Activated gamma-delta T cell (primary cell): ENCODE results near the gene LYSMD1.
"Not testable (repeated sequence)": the region's sequence is repeated elsewhere in the genome, so short reads cannot be mapped to it uniquely, and the experiment has no call there.

Experiments used
- DNase-seq: peaks from one replicate; lab custom pipeline; 2025; lab: John Stamatoyannopoulos, UW
- total RNA-seq, 2 donors: gene quantifications; one replicate each; lab custom pipeline; 2026; lab: John Stamatoyannopoulos, UW

The LYSMD1 gene, protein sequence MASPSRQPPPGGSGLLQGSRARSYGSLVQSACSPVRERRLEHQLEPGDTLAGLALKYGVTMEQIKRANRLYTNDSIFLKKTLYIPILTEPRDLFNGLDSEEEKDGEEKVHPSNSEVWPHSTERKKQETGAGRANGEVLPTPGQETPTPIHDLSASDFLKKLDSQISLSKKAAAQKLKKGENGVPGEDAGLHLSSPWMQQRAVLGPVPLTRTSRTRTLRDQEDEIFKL
- total RNA-seq = 3.3 to 4.3 reads per million in 2 donors

GRCh38 chr1:151165738-151166504 lies at the start of gene LYSMD1, which contains the start of gene SCNM1:
TSS of gene LYSMD1 (minus strand) at chr1:151165902. CDS start at chr1:151165258, 644 bp downstream.
TSS of gene SCNM1 (plus strand) at chr1:151166144. CDS start at chr1:151166153, 9 bp downstream.
- peak; percentile 59 for DNase-seq

DNA sequence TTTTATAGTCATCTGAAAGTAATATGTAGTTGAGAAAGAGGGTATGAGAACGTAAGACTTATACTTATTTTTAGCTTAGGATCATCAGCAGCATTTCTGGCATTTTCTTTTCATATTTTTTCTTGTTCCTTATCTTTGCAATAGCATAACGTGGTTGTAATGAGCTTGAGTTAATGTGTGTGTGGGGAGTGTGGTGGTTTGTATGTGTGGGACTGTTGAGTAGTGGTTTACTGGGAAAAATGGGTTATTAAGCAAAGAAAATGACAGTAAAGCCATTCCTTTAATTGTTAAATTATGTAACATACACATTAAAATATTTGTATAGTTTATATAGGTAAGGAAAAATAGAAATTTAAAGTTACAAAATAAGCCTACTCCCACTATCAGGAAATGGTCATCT lies 47.9 kb upstream of the LYSMD1 start:
- DNase-seq = no peak

DNA sequence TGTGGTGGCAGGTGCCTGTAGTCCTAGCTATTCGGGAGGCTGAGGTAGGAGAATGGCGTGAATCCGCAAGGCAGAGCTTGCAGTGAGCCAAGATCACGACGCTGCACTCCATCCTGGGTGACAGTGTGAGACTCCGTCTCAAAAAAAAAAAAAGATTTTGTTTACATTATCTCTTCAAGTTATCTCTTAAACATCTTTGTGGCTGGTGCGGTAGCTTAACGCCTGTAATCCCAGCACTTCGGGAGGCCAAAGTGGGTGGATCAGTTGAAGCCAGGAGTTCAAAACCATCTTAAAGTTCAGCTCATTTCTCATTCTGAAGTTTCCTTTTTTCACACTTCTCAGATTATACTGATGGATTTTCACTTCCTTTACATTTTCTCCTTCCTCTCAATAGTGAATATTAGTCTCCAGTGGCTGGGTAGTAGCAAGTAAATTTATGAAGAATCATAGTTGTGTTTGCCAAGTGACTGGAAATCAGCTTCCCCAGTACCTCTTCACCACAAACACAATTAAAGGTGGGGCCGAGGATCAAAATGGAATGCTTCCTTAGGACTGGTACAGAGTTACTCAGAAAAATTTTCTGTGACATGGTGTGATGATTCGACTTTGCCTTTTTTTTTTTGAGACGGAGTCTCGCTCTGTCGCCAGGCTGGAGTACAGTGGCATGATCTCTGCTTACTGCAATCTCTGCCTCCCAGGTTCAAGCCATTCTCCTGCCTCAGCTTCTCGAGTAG lies 46.4 kb upstream of the LYSMD1 start:
- no peak for DNase-seq

DNA sequence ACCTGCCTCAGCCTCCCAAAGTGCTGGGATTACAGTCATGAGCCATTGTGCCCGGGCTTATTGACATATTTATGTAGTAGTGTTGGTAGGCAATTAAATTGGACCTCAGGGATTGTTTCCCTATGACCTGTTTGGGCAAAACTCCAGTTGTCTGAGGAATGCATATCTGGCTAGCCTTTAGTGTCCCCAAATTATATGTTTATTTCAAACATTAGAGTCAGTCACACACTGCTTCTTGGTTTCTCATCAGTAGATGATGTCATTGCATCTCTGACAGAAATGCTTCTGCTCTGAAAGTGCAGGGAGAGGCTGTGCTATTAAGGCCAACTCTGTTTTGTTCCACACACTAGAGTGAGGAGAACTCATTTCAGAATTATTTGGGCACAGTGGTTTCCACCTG lies 45.1 kb upstream of the LYSMD1 start:
- DNase-seq = no peak

DNA sequence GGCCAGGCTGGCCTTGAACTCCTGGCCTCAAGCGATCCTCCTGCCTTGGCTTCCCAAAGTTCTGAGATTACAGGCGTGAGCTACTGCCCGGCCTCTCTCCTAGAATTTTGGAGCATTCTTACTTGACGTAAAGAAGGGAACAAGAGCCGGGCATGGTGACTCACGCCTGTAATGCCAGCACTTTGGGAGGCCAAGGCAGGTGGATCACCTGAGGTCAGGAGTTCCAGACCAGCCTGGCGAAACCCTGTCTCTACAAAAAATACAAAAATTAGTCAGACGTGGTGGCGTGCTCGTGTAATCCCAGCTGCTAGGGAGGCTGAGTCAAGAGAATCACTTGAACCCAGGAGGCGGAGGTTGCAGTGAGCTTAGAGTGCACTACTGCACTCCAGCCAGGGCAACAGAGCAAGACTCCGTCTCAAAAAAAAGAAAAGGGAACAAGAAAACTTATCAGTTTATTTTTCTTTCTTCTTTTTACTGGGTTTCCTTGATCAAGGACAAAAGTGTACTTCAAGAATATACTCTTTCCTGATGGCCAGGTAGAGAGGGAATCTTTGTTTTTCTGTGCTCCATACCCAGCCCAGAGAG lies 39.8 kb upstream of the LYSMD1 start:
- DNase-seq = not testable (repeated sequence)

DNA sequence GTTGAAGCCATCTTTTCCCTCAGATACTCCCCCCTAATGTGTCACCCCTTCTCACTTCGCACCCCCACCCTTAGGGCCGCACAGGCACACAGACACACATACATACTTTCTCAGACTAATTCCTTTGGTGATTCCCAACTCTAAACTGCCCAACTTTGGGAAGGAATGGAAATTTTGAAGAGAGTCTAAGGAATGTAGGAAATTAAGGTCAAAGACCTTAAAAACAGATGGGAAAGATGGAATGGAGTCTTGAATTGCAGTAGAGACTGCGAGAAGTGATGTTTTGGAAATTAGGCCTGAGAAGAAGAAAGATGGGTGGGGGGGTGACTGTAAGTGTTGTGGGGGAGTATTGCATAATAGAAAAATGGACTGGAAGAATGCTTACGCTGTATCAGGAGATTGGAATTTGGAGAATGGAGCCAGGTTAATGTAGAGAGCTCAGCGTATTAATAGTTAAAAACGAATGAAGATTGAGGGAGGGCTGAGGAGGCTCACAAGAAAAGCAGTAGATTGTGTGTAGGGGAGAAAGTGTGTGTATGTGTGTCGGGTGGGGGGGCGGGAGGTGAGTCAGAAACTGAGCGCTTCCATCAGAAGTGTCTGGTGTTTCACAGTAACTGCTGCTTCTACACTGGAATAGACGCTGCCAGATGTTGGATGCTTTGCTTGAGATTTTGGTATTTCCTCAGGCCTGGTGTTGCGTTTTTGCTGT lies 34.3 kb upstream of the LYSMD1 start:
- DNase-seq = no peak

- DNase-seq = peak; percentile 93
These were observed 32.8 kb upstream of the LYSMD1 start, which contains the start of gene PIP5K1A for GRCh38 chr1:151198254-151199127. TSS of gene PIP5K1A (plus strand) at chr1:151198552. CDS start at chr1:151198997, 445 bp downstream.

DNA sequence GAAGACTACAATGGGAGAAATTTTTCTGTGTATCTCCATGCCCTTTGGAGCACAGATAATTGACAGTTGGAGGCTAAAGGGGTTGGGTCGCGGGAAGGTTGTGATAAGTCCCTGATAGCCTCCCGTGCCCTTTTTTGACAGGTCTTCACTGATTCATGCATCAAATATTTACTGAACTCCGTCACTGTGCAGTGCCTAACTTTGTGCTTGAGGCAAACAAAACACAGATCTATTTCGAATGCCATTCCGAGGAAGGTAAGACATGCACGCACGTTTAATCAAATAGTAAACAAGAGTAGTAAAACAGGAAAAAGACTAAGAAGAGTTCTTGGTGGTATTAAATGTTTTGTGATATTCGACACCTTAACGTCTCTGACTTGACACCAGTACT lies 32.2 kb upstream of the LYSMD1 start:
- DNase-seq = no peak

- DNase-seq = no peak
These were observed 30.6 kb upstream of the LYSMD1 start for GRCh38 chr1:151196292-151196800.

DNA sequence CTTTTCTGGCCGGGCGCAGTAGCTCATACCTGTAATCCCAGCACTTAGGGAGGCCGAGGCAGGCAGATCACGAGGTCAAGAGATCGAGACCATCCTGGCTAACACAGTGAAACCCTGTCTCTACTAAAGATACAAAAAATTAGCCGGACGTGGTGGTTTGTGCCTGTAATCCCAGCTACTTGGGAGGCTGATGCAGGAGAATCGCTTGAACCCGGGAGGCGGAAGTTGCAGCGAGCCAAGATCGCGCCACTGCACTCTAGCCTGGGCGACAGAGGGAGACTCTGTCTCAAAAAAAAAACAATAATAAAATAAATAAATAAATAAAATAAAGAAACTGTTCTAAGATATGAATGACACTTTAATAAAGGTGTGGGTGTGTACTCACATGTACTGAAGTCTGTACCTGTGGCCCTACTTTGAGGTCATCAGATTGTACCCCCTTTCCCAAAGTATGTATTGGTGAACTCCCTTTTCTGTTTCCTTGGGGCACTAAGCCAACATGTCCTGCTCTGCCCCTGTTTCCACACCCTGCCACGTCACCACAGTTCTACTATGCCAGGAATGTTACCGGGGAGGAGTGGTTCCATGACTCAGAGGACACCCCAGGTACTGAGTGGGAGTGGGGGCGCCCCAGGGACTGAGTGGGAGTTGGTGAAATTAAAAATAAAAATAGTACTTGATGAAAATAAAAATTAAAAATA lies 29.3 kb upstream of the LYSMD1 start:
- DNase-seq = not testable (repeated sequence)

- no peak for DNase-seq
These were observed 28.2 kb upstream of the LYSMD1 start for GRCh38 chr1:151193856-151194255.

DNA sequence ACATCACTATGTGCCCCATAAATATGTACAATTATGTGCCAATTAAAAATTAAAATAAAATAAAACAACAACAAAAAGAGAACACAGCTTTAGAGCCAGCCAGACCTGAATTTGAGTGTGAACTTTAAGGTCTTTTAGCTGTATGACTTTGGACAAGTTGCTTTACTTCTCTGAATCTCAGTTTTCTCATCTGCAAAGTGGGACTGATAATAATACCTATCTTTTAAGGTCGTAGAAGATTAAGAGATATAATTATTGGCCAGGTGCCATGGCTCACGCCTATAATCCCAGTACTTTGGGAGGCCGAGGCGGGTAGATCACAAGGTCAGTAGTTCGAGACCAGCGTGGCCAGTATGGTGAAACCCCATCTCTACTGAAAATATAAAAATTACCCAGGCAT lies 27.6 kb upstream of the LYSMD1 start:
- DNase-seq = no peak

- DNase-seq = no peak
These were observed 26.3 kb upstream of the LYSMD1 start for GRCh38 chr1:151192047-151192446.

- DNase-seq = peak; percentile 65
These were observed 24.1 kb upstream of the LYSMD1 start, which contains the start of gene VPS72 for GRCh38 chr1:151189637-151190445. TSS of gene VPS72 (minus strand) at chr1:151190197. CDS start at chr1:151190121, 76 bp downstream.

DNA sequence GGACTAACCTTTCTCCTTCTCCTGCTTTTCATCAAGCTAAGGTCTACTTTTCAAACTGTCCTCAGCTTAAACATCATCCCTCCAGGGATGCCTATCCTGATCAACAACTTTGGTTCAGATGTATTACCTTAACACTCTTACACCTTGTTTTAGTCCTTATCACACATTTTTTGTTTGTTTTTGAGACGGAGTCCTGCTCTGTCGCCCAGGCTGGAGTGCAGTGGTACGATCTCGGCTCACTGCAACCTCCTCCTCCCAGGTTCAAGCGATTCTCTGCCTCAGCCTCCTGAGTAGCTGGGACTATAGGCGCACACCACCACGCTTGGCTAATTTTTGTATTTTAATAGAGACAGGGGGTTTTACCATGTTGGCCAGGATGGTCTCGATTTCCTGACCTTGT lies 23.0 kb upstream of the LYSMD1 start:
- DNase-seq = not testable (repeated sequence)

- DNase-seq = no peak
These were observed 21.5 kb upstream of the LYSMD1 start for GRCh38 chr1:151187205-151187604.

- DNase-seq = no peak
These were observed 18.5 kb upstream of the LYSMD1 start for GRCh38 chr1:151184211-151184610.

DNA sequence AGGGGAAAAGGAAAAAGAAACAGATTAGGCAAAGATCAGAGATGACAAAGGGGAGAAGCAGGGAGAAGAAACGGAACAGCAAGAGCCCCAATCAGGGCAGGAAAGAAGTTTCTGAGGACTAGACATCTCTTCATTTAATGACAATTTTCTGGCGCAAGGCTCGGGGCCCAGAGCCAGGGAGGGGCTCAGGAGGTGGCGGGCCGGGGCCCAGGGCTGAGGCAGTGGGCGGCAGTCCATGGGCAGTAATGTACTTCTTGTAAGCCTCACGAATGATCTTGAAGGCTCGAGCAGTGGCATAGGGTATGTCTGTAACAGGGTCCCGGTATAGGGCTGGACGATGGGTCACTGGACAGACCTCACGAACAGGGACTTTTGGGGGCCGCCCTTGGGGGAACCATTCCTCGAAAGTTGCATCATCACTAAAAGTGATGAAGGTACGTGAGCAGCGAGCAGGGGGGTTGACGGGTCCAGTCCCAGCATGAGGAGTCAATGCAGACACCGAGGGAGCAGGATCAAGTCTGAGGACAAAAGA lies 10.9 kb upstream of the LYSMD1 start:
- DNase-seq = no peak
